ENCODE data around the gene MRPL20.
"Not testable (repeated sequence)": the region's sequence is repeated elsewhere in the genome, so short reads cannot be mapped to it uniquely, and the experiment has no call there.

The MRPL20 gene

DNA sequence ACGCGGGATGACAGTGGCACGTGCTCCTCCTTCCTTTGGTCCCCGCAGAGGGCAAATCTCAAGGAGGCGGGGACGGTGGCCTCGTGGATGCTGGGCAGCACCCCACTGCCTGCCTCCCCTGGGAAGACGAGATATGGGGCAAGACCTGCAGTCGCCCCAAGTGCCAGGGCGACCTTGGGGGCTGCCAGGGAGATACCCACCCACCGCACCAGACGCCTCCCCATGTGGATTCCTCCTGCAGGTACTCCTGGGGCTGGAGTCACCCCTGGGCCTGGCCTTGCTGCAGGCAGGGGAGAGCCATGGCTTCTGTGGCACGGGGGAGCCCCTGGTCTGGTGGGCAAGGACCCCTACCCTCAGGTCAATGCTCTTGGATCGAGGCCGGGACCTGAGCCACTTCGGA is 26.2 kb downstream of the MRPL20 start:
- DNase-seq = no peak

DNA sequence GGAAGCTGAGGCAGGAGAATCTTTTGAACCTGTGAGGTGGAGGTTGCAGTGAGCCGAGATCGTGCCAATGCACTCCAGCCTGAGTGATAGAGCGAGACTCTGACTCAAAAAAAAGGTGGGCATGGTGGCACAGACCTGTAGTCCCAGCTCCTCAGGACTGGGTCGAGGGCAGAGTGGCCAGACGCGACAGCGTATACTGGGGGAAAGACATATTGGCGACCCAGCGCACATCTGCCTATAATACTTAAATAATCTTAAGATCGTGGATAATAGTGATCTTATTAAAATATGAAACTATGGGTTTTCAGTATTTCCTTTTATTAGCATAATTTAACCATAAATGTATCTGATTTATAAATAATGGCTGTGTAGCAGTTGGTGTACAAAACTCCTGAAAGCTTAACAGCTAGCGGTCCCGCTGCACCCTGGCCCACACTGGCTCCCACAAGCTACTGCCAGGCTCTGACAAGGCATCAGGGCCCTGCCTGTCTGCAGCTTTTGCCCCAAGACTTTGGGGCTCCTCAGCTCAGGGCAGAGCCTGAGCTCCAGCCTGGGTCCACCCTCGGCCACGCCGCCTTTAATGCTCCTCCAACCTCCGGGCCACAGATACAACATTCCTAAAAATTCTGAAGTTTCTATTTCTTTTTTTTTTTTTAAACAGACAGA is 29.4 kb downstream of the MRPL20 start:
- DNase-seq = no peak

DNA sequence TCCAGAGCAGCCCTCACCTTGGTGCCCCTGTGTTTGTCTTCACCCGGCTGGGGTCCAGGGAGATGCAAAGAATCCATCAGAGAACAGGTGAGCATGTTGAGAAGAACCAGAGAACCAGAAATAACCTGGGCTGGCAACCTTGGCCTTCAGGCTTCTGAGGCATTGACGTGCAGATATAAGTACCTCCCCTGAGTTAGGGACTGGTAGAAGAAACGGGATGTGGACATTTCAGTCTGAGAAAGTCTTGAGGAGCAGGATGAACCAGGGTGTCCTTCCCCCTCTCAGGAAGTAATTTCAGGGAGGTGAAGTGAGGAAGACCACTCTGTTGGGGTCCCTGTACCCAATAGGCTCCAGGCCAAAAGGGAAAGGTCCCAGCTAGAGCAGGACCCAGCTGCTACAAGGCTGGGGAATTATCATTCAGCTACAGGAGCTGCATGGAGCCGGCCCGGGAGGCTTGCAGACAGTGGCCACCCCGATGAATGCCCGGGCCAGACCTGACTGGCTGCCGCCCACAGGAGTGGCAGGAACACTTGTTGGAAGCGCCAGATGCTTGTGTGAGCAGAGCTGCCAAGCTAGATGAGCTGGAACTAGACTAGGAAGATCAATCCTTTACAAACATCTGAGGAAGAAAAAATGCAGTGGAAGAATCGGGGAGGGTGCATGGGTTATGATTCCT is 30.4 kb downstream of the MRPL20 start:
- DNase-seq = no peak

DNA sequence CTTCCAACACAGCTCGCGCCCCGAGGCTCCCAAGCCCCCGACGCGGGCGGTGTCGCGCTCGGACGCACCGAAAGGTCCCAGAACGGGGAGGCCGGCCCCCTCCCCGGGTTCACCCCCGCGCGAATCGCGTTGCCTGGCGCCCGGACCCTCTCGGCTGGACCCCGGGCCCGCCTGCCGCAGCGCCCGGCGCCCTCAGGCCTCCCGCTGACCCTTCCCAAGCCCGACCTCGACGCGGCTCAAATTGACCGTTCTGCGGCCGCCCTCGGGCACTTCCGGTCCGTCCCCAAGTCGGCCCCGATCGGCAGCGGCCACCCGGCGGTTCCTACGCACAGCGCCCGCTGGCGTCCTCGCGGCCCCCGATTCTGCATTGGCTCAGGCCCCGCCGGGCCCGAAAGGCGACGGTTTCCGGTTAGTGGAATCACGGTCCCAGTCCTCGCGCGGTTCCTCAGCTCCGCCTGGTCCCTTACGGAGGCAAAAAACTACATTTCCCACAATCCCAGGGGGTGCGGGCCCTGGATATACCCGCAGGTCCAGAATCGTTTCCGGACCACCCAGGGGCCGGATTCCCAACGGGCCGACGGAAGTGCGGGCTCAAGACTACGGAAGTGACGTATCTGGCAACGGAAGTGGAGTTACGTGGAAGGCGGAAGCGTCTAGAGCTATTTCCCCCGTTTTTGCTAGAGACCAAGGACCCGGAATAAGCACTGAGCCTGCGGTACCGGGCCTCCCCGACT is 32.0 kb downstream of the MRPL20 start, which contains the start of gene AURKAIP1:
Gene AURKAIP1, minus strand, starts transcription at position 279 of the 734 bp plus-strand sequence. CDS start 451 bp downstream, outside the sequence.
- DNase-seq = peak; percentile 99

DNA sequence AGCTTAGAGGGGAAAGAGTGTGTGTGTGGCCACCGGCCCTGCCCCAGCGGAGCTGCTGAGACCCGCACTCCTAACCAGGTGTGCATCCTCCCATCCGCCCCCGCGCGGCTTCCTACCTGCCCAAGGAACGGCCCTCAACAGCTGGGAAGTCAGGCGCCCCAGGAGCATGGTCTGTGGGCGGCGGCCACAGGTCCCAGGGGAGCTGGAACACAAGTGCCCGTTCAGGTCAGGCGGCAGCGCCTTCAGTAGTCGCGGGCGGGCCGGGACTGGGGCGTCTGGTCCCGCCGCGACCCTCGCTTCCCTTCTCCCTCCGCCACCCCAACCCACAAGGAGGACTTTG is 32.5 kb downstream of the MRPL20 start:
- no peak for DNase-seq

DNA sequence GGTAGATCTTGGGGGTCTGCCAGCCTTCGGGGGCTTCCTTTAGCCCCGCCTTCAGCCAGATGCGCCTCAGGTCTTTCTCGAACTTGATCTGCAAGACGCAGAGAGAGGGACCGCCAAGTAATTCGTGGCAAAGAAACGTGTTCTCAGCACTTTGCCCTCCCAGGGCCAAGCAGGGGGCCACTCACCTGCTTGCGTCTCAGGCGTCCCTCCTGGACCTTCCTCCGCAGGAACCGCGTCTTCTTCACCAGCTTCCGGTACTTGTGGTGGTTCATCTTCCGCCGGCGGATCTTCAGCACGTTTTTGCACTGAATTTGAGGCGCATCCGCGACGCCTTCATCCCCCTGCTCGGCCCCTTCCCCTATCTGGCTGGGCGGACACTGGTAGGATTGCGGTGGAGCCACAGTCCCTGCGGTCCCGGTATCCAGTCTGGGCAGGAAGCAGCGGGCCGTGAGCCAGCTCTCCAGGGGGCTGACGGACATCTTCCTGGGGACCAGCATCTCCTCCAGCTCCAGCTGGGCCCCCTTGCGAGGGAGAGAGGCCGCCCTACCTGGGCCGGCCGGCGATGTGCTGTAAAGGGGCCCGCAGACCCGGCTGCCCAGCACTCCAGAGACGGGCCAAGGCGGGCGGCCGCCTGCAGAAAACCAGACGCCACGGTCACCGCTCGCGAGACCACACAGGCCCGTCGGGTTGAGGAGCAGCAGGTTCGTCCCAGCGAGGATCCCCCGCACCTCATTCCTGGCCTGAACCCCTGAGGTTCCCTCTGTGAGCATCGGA is 33.1 kb downstream of the MRPL20 start:
- DNase-seq = no peak

DNA sequence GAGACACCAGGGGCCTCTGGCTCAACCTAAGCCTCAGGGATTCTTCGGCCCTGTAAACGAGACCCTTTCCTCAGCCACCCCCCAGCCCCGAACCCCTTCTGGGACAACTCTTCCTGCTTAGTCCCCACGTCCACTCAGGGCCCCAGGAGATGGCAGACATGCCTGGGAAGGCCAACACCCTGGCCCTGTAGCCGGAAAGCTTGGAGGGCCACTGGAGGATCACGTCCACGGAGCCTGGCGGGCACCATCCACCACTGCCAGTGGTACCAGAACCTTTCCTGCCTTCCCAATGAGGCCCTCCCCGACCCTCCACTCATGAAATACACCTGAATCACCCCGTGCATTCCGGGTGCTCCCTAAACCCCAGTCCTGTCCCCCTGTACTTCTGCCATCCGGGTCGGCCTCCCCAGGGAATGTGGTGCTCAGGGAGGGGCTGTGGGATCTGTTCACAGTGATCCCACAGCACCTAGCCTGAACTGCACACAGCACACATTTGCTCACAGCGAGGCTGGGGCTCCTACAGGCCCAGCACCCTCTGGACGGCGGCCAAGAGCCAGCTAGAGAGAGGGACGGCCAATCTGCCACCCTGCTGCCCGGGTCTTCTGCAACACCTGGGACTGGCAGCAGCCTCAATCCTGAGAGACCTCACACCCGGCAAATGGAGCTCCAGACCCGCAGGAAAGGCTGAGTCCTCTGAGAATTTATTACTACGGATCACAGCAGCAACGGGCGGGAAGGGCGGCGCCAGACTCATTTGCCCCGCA is 33.9 kb downstream of the MRPL20 start:
- no peak for DNase-seq

DNA sequence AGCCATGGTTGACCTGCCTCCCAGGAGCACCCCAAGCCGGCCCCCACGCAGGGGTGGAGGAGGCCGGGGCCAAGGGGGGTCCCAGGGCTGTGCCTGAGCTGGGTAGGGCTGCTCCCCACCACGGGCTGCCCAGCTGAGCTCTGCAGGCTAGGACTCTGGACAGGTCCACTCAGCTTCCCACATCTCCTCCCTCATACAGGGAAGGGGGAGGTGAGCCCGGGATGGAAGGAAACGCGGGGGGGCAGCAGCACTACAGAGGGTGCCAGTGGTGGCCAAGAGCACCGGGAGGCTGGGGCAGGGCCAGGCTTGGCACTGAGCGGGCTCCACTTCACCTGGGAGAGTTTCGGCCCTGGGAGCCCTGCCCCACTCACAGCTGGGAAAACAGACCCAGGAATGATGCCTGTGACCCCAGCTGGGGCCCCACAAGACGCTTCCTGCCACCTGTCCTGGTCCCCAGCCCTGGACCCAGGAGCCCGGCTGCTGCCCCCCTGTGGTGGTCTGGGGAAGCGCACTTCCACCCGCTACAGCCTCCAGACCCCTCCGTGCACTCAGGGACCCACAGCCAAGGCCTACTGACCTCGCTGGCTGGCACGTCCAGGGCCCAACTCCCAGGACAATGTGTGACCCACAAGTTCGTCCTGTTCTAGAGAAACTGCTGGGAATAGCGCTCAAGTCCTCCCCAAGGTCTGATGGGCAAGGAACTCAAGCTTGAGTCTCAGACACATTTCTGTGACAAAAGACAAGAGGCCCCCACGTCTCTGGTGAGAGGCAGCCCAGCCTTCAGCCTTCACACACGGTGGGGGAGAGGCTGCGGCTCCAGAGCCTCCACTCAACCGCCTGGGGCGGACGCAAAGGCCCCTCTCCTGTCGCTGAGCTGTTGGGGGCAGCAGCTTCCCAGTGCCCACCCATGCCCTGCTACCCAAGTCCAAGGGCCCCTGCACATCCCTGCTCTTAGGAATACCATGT is 35.1 kb downstream of the MRPL20 start:
- DNase-seq = peak; percentile 86

DNA sequence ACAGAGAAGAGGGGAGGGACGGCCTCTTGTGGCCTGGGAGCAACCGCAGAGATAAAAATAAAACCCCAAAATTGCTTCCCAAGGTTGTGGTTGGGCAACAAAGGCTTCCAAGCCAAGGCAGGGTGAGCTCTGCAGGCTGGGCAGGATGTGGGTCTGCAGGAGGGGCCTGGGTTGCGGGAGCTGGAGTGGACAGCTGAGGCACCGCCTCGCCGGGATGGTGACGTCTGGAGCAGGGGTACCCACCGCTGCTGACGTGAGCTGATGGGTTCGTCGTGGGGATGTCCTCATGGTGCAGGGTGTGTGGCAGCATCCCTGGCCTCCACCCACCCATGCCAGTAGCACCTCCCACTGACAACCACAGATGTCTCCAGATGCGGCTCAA is 35.7 kb downstream of the MRPL20 start:
- DNase-seq = peak; percentile 48

DNA sequence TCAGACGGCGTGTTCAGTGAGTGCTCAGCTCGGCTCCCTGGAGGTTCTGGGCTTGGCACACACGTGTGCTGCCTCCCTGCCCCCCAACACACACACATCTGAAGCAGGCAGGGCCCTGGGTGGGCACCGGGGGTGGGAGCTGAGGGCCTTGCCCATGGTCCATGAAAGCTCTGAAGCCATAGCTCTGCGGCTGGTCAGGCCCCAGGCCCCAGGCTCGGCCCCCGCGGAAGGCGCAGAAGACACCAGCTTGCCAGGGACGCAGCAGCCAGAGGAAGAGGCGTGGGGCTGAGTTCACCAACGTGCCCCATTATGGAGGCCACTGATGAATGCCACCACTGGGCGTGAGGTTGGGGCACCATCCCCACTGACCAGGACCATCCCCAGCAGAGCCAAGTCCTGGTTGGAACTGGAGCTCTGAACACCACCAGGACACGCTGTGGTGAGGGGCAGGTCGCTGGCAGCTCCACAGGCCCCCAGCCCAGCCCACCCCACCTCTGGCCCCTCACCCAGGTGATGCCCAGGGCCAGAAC is 36.3 kb downstream of the MRPL20 start:
- no peak for DNase-seq

DNA sequence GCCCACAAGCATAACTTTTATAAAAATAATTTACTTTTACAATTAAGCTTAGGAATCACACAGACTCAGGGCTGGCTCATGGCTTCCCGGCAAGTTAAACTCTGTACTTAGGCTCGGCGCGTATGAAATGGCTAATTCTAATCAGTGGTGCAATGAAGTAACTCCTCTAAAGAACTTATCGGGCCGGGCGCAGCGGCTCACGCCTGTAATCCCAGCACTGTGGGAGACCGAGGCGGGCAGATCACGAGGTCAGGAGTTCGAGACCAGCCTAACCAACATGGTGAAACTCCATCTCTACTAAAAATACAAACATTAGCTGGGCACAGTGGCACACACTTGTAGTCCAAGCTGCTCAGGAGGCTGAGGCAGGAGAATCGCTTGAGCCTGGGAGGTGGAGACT is 37.0 kb downstream of the MRPL20 start:
- DNase-seq = not testable (repeated sequence)

DNA sequence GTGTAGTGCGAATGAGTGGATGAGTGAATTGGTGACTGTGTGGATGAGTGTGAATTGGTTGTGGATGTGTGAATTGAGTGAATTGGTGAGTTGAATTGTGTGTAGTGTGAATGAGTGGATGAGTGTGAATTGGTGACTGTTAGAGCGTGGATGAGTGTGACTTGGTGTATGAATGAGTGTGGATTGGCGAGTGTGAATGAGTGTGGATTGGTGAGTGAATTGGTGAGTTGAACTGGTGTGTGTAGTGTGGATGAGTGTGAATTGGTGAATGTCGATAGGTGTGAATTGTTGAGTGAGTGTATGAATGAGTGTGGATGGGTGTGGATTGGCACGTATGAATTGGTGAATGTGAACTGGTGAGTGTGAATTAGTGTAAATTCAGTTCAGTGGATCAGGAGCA is 39.8 kb downstream of the MRPL20 start:
- DNase-seq = no peak

DNA sequence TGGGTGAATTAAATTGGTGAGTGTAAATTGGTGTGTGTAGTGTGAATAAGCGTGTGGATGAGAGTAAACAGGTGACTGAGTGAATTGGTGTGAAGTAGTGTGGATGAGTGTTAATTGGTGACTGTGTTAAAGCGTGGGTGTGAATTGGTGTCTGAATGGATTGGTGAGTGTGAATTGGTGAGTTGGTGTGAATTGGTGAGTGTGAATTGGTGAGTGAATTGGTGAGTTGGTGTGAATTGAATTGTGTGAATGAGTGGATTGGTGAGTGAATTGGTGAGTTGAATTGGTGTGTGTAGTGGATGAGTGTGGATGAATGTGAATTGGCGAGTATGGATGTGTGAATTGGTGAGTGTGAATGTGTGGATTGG is 40.4 kb downstream of the MRPL20 start:
- DNase-seq = no peak

DNA sequence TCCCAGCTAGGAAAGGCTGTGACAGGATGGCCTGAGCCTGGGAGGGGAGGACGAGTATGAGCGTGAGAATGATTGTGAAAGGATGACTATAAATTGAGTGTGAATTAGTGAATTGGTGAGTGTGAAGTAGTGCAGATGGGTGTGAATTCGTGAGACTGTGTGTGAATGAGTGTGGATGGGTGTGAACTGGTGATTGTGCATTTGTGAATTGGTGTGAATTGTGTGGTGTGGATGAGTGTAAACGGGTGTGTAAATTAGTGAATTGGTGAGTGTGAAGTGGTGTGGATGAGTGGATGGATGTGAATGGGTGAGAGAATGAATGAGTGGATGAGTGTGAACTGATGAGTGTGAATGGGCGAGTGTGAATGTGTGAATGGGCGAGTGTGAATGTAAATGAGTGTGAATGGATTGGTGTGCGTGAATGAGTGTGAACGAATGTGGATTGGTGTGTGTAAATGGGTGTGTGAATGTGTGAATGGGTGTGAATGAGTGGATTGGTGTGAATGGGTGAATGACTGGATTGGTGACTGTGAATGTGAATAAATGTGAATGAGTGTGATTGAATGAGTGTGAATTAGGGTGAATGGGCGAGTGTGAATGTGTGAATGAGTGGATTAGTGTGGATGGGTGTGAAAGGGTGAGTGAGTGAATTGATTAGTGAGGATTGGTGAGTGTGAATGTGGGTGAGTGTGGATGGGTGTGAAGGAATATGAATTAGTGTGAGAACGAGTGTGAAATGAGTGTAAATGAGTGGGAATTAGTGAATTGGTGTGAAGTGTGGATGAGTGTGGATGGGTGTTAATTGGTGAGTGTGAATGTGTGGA is 41.0 kb downstream of the MRPL20 start:
- DNase-seq = no peak

DNA sequence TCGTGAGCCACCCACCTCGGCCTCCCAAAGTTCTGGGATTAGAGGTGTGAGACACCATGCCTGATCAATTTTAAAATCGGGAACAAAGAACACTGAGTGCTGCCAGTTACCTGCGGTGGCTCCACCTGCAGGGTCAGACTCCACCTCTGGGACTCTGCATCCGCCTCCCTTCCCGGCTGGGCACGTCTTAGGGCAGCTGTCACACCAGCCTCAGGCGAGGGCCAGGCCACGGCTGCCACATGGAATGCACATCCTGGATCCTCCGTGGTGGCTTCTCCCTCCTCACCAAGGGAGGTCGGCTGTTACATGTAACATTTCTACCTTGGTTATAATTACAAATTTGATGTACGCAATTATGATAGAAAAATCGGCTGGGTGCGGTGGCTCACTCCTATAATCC is 42.8 kb downstream of the MRPL20 start:
- no peak for DNase-seq

DNA sequence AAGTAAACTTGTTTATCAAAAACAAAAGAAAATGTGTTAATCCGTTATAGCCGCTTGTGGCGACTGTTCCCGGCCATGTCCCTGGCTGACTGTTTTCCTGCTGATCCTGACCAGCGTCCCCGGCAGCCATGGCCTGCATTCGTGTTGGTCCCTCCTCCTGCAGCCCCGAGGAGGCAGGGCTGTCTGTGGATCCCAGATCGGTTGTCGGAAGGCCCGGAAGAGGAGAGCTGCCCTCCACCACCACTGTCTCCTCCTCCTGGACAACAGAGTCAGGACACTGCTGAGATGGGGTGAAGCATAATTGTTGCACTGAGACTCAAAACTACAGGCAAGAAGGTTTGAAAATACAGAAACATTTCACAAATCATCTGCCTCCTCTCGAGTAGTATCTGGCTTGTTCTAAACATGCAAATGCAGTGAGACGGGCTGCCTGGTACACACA is 45.1 kb downstream of the MRPL20 start:
- no peak for DNase-seq

DNA sequence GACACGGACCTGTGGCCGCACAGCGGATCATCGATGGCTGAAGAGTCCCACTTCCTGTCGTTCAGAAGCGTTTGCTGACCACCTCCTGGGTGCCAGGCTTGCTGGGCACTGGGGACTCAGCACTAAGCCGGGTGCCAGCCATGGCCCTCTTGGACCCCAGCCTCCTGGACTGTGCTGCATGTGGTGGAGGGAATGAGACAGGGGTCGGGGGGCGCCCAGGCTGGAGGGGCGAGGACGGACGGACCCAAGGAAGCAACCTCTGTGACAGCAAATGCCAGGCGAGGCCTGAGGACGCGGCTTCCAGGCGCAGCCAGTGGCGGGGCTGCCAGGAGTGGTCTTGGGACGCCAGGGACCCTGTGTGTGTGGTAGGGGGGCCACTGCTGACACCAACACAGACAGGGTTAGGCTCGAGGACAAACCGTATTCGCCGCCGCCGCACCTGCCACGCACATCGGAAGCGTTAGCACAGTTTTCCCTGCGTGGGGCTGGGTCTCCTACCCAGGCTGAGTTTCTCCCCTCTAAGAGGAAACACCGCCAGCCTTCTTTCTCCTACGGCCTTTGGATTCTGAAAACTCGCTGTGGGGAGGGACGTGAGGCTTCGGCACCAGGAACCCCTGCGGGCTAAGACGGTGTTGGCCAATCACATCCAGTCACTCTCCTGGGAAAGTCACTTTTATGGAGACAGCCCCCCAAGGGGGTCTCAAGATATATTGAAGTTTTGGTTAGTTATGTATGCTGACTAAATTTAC is 45.7 kb downstream of the MRPL20 start:
- DNase-seq = no peak

DNA sequence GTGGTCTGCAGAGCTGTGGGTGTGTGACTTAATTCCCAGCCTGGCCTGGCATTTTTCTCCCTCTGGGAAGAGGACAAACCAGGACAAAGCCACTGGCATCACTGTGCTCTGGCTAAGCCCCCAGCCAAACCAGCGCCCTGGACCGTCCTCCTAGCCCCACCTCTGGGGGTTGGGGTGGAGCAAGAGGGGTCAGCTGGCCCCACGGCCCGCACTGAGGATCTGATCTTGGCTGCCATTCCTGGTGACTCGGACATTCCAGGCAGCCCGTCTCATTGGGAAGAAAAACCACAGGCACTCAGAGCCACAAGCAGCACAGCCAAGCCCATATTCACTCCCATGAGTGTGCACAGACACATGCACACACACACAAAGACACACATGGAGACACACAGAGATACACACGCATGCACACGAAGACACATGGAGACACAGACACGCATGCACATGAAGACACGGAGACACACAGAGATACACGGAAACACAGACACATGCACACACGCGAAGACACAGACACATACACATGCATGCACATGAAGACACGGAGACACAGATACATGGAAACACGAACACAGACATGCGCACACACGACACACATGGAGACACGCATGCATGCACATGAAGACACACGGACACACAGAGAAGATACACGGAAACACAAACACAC is 46.5 kb downstream of the MRPL20 start:
- no peak for DNase-seq

All from activated CD4-positive, alpha-beta T cell treated with anti-CD3 and anti-CD28 coated beads, Interleukin-2, Interleukin-6, amounts not matched to agents 100 ng/mL and 50 ng/mL, durations not matched to agents 16 hours and 8 hours (primary cell).